WTC11 (cell line): Measurements from ENCODE around the gene BCAM. TPM values are rescaled to one million over a fixed set of nuclear protein-coding genes. Genes with fewer than 3 reads are reported as not detected.

Source experiments
- ATAC-seq: fragments of 200-7000 bp; cut with Tn5 transposase; 2 replicates; pipeline ENCODE4 v1.10.0; 2021; ENCODE audit warnings: mild to moderate bottlenecking, moderate library complexity
- CTCF ChIA-PET: fragments of 300-600 bp; sonication (Branson Sonifier 250); formaldehyde crosslinking; loops from one replicate; lab custom pipeline; 2021; ENCODE audit warnings: antibody characterized with exemption; lab: Charles Lee
- POLR2A ChIA-PET: fragments of 350-600 bp; sonication (Branson Sonifier 250); formaldehyde crosslinking; loops from one replicate; lab custom pipeline; 2021; ENCODE audit warnings: antibody characterized with exemption; lab: Charles Lee
- DNase-seq: peaks from one replicate; pipeline ENCODE4 v3.0.0; 2021; ENCODE audit warnings: low spot score
- H3K27ac Mint-ChIP-seq: 2 replicates; pipeline ENCODE4 v1.8.0; 2021; ENCODE audit warnings: mixed read lengths
- H3K27me3 Mint-ChIP-seq: 2 replicates; pipeline ENCODE4 v1.8.0; 2021; ENCODE audit warnings: low read depth, mild to moderate bottlenecking, moderate library complexity, mixed read lengths
- H3K36me3 Mint-ChIP-seq: 2 replicates; pipeline ENCODE4 v1.8.0; 2021; ENCODE audit warnings: mixed read lengths
- H3K4me1 Mint-ChIP-seq: 2 replicates; pipeline ENCODE4 v1.8.0; 2022; ENCODE audit warnings: mixed read lengths
- H3K4me3 Mint-ChIP-seq: 2 replicates; pipeline ENCODE4 v1.8.0; 2021; ENCODE audit warnings: mild to moderate bottlenecking, moderate library complexity, mixed read lengths
- H3K9me3 Mint-ChIP-seq: 2 replicates; pipeline ENCODE4 v1.8.0; 2021; ENCODE audit warnings: mixed read lengths
- CBFB ChIP-seq: sonication (generic); formaldehyde crosslinking; IDR thresholded peaks from 2 replicates; pipeline ENCODE4 v1.8.1; 2022; ENCODE audit warnings: mild to moderate bottlenecking, low read depth, missing genetic modification reagents
- CTCF ChIP-seq: fragments of 200-600 bp; IDR thresholded peaks from 2 replicates; pipeline ENCODE4 v1.8.0; 2022; ENCODE audit warnings: antibody characterized with exemption
- GRHL2 ChIP-seq: fragments of 250-450 bp; sonication (Bioruptor Pico); IDR thresholded peaks from 2 replicates; pipeline ENCODE4 v1.8.0; 2022; ENCODE audit warnings: mild to moderate bottlenecking, moderate library complexity; ENCODE audit not compliant: insufficient replicate concordance, severe bottlenecking
- IRF2 ChIP-seq: sonication (generic); formaldehyde crosslinking; IDR thresholded peaks from 2 replicates; pipeline ENCODE4 v1.8.0; 2022; ENCODE audit warnings: low read depth, missing genetic modification reagents, borderline replicate concordance
- JUN ChIP-seq: sonication (generic); formaldehyde crosslinking; IDR thresholded peaks from 2 replicates; pipeline ENCODE4 v1.8.0; 2023; ENCODE audit warnings: mild to moderate bottlenecking, missing genetic modification reagents
- MLX ChIP-seq: sonication (generic); formaldehyde crosslinking; IDR thresholded peaks from 2 replicates; pipeline ENCODE4 v1.8.1; 2023; ENCODE audit warnings: mild to moderate bottlenecking, missing genetic modification reagents, moderate library complexity
- NFYB ChIP-seq: sonication (generic); formaldehyde crosslinking; conservative IDR thresholded peaks from 2 replicates; pipeline ENCODE4 v1.8.0; 2022; ENCODE audit warnings: low read depth, missing genetic modification reagents
- NR3C1 ChIP-seq: sonication (generic); formaldehyde crosslinking; conservative IDR thresholded peaks from 2 replicates; pipeline ENCODE4 v1.8.1; 2023; ENCODE audit warnings: low read depth, mild to moderate bottlenecking, missing genetic modification reagents
- PRDM15 ChIP-seq: sonication (generic); formaldehyde crosslinking; IDR thresholded peaks from 2 replicates; pipeline ENCODE4 v1.8.0; 2022; ENCODE audit warnings: missing genetic modification reagents
- SMAD3 ChIP-seq: sonication (generic); formaldehyde crosslinking; IDR thresholded peaks from 2 replicates; pipeline ENCODE4 v1.8.0; 2022; ENCODE audit warnings: missing genetic modification reagents, mild to moderate bottlenecking, borderline replicate concordance
- SP1 ChIP-seq: sonication (generic); formaldehyde crosslinking; conservative IDR thresholded peaks from 2 replicates; pipeline ENCODE4 v1.8.1; 2022; ENCODE audit warnings: missing genetic modification reagents
- ZBTB43 ChIP-seq: sonication (generic); formaldehyde crosslinking; IDR thresholded peaks from 2 replicates; pipeline ENCODE4 v1.8.1; 2023; ENCODE audit warnings: mild to moderate bottlenecking, missing genetic modification reagents
- ZMAT4 ChIP-seq: fragments of 250-450 bp; sonication (Bioruptor Pico); IDR thresholded peaks from 2 replicates; pipeline ENCODE4 v1.9.0; 2021; ENCODE audit warnings: mild to moderate bottlenecking
- ZNF263 ChIP-seq: sonication (generic); formaldehyde crosslinking; IDR thresholded peaks from 2 replicates; pipeline ENCODE4 v1.8.1; 2022; ENCODE audit warnings: low read depth, mild to moderate bottlenecking, moderate library complexity, missing genetic modification reagents
- ZNF281 ChIP-seq: sonication (generic); formaldehyde crosslinking; IDR thresholded peaks from 2 replicates; pipeline ENCODE4 v1.8.0; 2023; ENCODE audit warnings: mild to moderate bottlenecking, missing genetic modification reagents
- ZNF396 ChIP-seq: fragments of 250-450 bp; sonication (Bioruptor Pico); IDR thresholded peaks from 2 replicates; pipeline ENCODE4 v1.8.0; 2021; ENCODE audit warnings: mild to moderate bottlenecking, moderate library complexity, borderline replicate concordance
- ZNF416 ChIP-seq: fragments of 250-450 bp; sonication (Bioruptor Pico); IDR thresholded peaks from 2 replicates; pipeline ENCODE4 v1.9.0; 2021; ENCODE audit warnings: mild to moderate bottlenecking, inconsistent platforms
- total RNA-seq: library from RNA; stranded (reverse); gene quantifications from 3 replicates; pipeline ENCODE4 v1.2.3, GENCODE V29; 2021

BCAM gene
- total RNA-seq, 1 experiment from 2014 or later = 73.1 TPM

GRCh38 chr19:44810234-44811121 is 1.6 kb downstream of the BCAM start (continued):
- TF ChIP-seq ZNF281 (CRISPR knock-in tag) = no peak

- Mint-ChIP-seq H3K4me3 (no peak overlapping the region), H3K27ac (no peak overlapping the region), H3K4me1 (peaks cover 42% of the 10 kb centered on the region), H3K27me3 (peaks cover 76% of the 10 kb centered on the region)
- CTCF ChIA-PET = interaction anchor here (0.6 to 1.0 kb wide), 2 partner anchors 41 to 87 kb away, joined by 3 read pairs; no protein-coding TSS in a partner anchor
- ATAC-seq = no peak
- DNase-seq = no peak
- TF ChIP-seq SP1 (CRISPR knock-in tag) (no peak), JUN (CRISPR knock-in tag) (no peak), NR3C1 (CRISPR knock-in tag) (no peak), NFYB (CRISPR knock-in tag) (no peak), MLX (CRISPR knock-in tag) (no peak), PRDM15 (CRISPR knock-in tag) (no peak), IRF2 (CRISPR knock-in tag) (no peak), CTCF (no peak), ZNF263 (no peak), ZBTB43 (no peak), SMAD3 (no peak), ZNF416 (no peak), ZNF396 (CRISPR knock-in tag) (no peak), CBFB (CRISPR knock-in tag) (no peak), GRHL2 (no peak), ZMAT4 (no peak)
- TF ChIP-seq, all 79 proteins: peak for 0
- H3K36me3 Mint-ChIP-seq = peaks cover 24% of the 10 kb centered on the region
- POLR2A ChIA-PET = no interaction called here
- no peaks in the 10 kb centered on the region for H3K9me3 Mint-ChIP-seq
These were observed 2.2 kb downstream of the BCAM start for GRCh38 chr19:44811122-44811419.
